ENCODE data around the gene SORCS1.

- TF ChIP-seq CTCF (IDR thresholded peaks at IDR 0.05): no peak
- no peak for TF ChIP-seq POLR2A (IDR thresholded peaks at IDR 0.05)
Measured at GRCh38 chr10:106793617-106794016, 370.9 kb downstream of the SORCS1 start.
